Measurements from ENCODE around the gene TMEM97. TPM values are rescaled to one million over a fixed set of nuclear protein-coding genes. Genes with fewer than 3 reads are reported as not detected.

TMEM97 gene
- total and polyA plus RNA-seq, 2 experiments from 2014 or later = 63.6 to 66.9 TPM

- no peak for TF ChIP-seq CTCF (IDR thresholded peaks at IDR 0.05; ENCODE audit: poor library complexity)
- no peak for TF ChIP-seq EZH2 (IDR thresholded peaks at IDR 0.05; ENCODE audit: borderline replicate concordance)
- no peak for TF ChIP-seq EZH2phosphoT487 (IDR thresholded peaks at IDR 0.05; ENCODE audit: low read depth, severe bottlenecking, unreplicated experiment)
- WGBS (ENCODE audit: low lambda C conversion rate, missing lambda C conversion rate) = 79% methylated on average over 1 of the region's 1 CpG
- H3K79me2 ChIP-seq = peaks cover 50% of the 10 kb centered on the region
- peaks cover 7% of the 10 kb centered on the region for H4K20me1 ChIP-seq (ENCODE audit: insufficient read depth, poor library complexity, severe bottlenecking)
- H3K4me1 ChIP-seq (ENCODE audit: insufficient read depth) = peaks cover 20% of the 10 kb centered on the region
- no peak overlapping the region for H2AFZ ChIP-seq
- no peaks in the 10 kb centered on the region for H3K36me3 ChIP-seq (replicated peaks; ENCODE audit: insufficient read depth, low read depth)
- H3K4me2 ChIP-seq = no peak overlapping the region
- no peak overlapping the region for H3K4me3 ChIP-seq
- H3K27ac ChIP-seq = no peak overlapping the region
- no peaks in the 10 kb centered on the region for H3K9me2 ChIP-seq (replicated peaks; ENCODE audit: insufficient read depth)
- no peaks in the 10 kb centered on the region for H3K9me3 ChIP-seq (ENCODE audit: low read depth)
- DNase-seq (ENCODE audit: low spot score) = no peak
- H3K27me3 ChIP-seq = no peaks in the 10 kb centered on the region
Observed at GRCh38 chr17:28333083-28333746, 14.2 kb downstream of the TMEM97 start.

GRCh38 chr17:28334171-28334570 lies 15.2 kb downstream of the TMEM97 start:
- Histone ChIP-seq H3K9me3 (ENCODE audit: low read depth) (no peaks in the 10 kb centered on the region), H3K4me1 (ENCODE audit: insufficient read depth) (peaks cover 20% of the 10 kb centered on the region), H4K20me1 (ENCODE audit: insufficient read depth, poor library complexity, severe bottlenecking) (peaks cover 8% of the 10 kb centered on the region), H2AFZ (no peak overlapping the region), H3K27ac (peak overlapping the region; percentile 85), H3K4me2 (peak overlapping the region; percentile 96), H3K36me3 (replicated peaks; ENCODE audit: insufficient read depth, low read depth) (no peaks in the 10 kb centered on the region), H3K9me2 (replicated peaks; ENCODE audit: insufficient read depth) (no peaks in the 10 kb centered on the region), H3K79me2 (peaks cover 59% of the 10 kb centered on the region), H3K27me3 (no peaks in the 10 kb centered on the region), H3K4me3 (peak overlapping the region; percentile 60)
- 82% methylated on average over 6 of the region's 6 CpGs for WGBS (ENCODE audit: low lambda C conversion rate, missing lambda C conversion rate)
- no peak for DNase-seq (ENCODE audit: low spot score)
- TF ChIP-seq CTCF (IDR thresholded peaks at IDR 0.05; ENCODE audit: poor library complexity) = no peak
- no peak for TF ChIP-seq EZH2 (IDR thresholded peaks at IDR 0.05; ENCODE audit: borderline replicate concordance)

GRCh38 chr17:28334666-28335200 lies 15.7 kb downstream of the TMEM97 start:
- H3K36me3 ChIP-seq (replicated peaks; ENCODE audit: insufficient read depth, low read depth) = no peaks in the 10 kb centered on the region
- peaks cover 8% of the 10 kb centered on the region for H4K20me1 ChIP-seq (ENCODE audit: insufficient read depth, poor library complexity, severe bottlenecking)
- H3K27ac ChIP-seq = peak overlapping the region; percentile 85
- peak overlapping the region; percentile 60 for H3K4me3 ChIP-seq
- no peak for TF ChIP-seq EZH2phosphoT487 (IDR thresholded peaks at IDR 0.05; ENCODE audit: low read depth, severe bottlenecking, unreplicated experiment)
- no peak for TF ChIP-seq EZH2 (IDR thresholded peaks at IDR 0.05; ENCODE audit: borderline replicate concordance)
- TF ChIP-seq CTCF (IDR thresholded peaks at IDR 0.05; ENCODE audit: poor library complexity) = no peak
- H3K79me2 ChIP-seq = peaks cover 63% of the 10 kb centered on the region
- H3K9me3 ChIP-seq (ENCODE audit: low read depth) = no peaks in the 10 kb centered on the region
- DNase-seq (ENCODE audit: low spot score) = no peak
- no peaks in the 10 kb centered on the region for H3K9me2 ChIP-seq (replicated peaks; ENCODE audit: insufficient read depth)
- no peaks in the 10 kb centered on the region for H3K27me3 ChIP-seq
- peaks cover 20% of the 10 kb centered on the region for H3K4me1 ChIP-seq (ENCODE audit: insufficient read depth)
- H3K4me2 ChIP-seq = peak overlapping the region; percentile 96
- WGBS (ENCODE audit: low lambda C conversion rate, missing lambda C conversion rate) = 17% methylated on average over 18 of the region's 18 CpGs
- H2AFZ ChIP-seq = peak overlapping the region; percentile 3

Data from hepatocyte (in vitro differentiated cells).